Left colon (tissue), 2 donors: ENCODE results near the gene MRPS17. TPM values are rescaled to one million over a fixed set of nuclear protein-coding genes. Genes with fewer than 3 reads are reported as not detected.
A peak's percentile ranks its signal among the peaks of the same experiment; 100 is the strongest.

Experiments used
- ATAC-seq: fragments of 200-7000 bp; cut with Tn5 transposase; one replicate; pipeline ENCODE4 v1.9.1; 2020; ENCODE audit warnings: mild to moderate bottlenecking, moderate library complexity
- DNase-seq, 2 donors: peaks; one replicate each; pipeline ENCODE4 v3.0.0-alpha.2; 2020
- intact Hi-C, 2 donors: fragments of 100-400 bp; cut with DNase I in 1 of 2; cut with micrococcal nuclease in 1 of 2; formaldehyde crosslinking; loops; one replicate each; pipeline versions ENCODE4 v1.11.2 to v1.14.0; 2022; cut with DNase I, micrococcal nuclease
- total RNA-seq, 2 donors: library from RNA; stranded (reverse); fragmentation: NEBNext Ultra II Directional; extraction: Animal tissue kit (Norgen Biotek cat#: 25700); gene quantifications; one replicate each; pipeline ENCODE4 v1.2.1, GENCODE V29; 2021
- donor health status: DM: no; HTN: no; CAD: no.
- donor health status: DM: yes; HTN: yes; CAD: no.

The MRPS17 gene
- total RNA-seq, 2 donors from 2014 or later, result 10.4 to 14.7 TPM

GRCh38 chr7:55965805-55966421, 14.2 kb downstream of the MRPS17 start:
- ATAC-seq, result no peak
- intact Hi-C loops, result no loop called here
- DNase-seq, result peak in 1 of 2 donors; percentile 27

- ATAC-seq (no peak), DNase-seq (no peak)
- intact Hi-C loops, result no loop called here
Observed at GRCh38 chr7:55966851-55967250, 15.2 kb downstream of the MRPS17 start.

GRCh38 chr7:55969391-55969790, 17.7 kb downstream of the MRPS17 start:
- no peak for ATAC-seq
- intact Hi-C loops, result no loop called here
- DNase-seq, result no peak

- ATAC-seq (no peak), DNase-seq (no peak)
- intact Hi-C loops, result no loop called here
Observed at GRCh38 chr7:55970561-55970960, 18.9 kb downstream of the MRPS17 start.

GRCh38 chr7:55970978-55971377, 19.3 kb downstream of the MRPS17 start:
- no peak for ATAC-seq
- intact Hi-C loops, result no loop called here
- no peak for DNase-seq

- DNase-seq, result no peak
- ATAC-seq, result no peak
- intact Hi-C loops, result no loop called here
Observed at GRCh38 chr7:55973747-55974250, 22.1 kb downstream of the MRPS17 start.

GRCh38 chr7:55975988-55976633, 24.4 kb downstream of the MRPS17 start:
- intact Hi-C loops, result no loop called here
- ATAC-seq, result no peak
- no peak for DNase-seq

GRCh38 chr7:55977831-55978230, 26.2 kb downstream of the MRPS17 start:
- no peak for DNase-seq

GRCh38 chr7:55980266-55980665, 28.6 kb downstream of the MRPS17 start:
- DNase-seq (no peak), ATAC-seq (no peak)
- intact Hi-C loops, result no loop called here

More at GRCh38 chr7:55977831-55978230, 26.2 kb downstream of the MRPS17 start:
- intact Hi-C loops, result no loop called here
- no peak for ATAC-seq

- DNase-seq (no peak), ATAC-seq (no peak)
- intact Hi-C loops, result no loop called here
Observed at GRCh38 chr7:55983537-55983936, 31.9 kb downstream of the MRPS17 start.

- DNase-seq (no peak), ATAC-seq (no peak)
- intact Hi-C loops, result no loop called here
Observed at GRCh38 chr7:55992346-55992745, 40.7 kb downstream of the MRPS17 start.

- intact Hi-C loops, result no loop called here
- ATAC-seq (no peak), DNase-seq (no peak)
Observed at GRCh38 chr7:55996856-55997500, 45.3 kb downstream of the MRPS17 start.

GRCh38 chr7:56003749-56004148, 52.1 kb downstream of the MRPS17 start:
- DNase-seq (no peak), ATAC-seq (no peak)
- intact Hi-C loops, result loop anchor here in 1 of 2 donors (10.0 kb wide), 1 partner anchor 71 kb away; no protein-coding TSS in a partner anchor

Other genes with a start within 250 kb of the MRPS17 start
- not detected for gene SEPTIN14, start 89.1 kb upstream of the MRPS17 start, total RNA-seq
- gene ZNF713, start 64.4 kb upstream of the MRPS17 start, total RNA-seq, result 1 to 10 TPM; 1.4 to 2.6 TPM
- gene NIPSNAP2, start 12.7 kb downstream of the MRPS17 start, total RNA-seq, result 10 to 100 TPM; 57.9 to 77.8 TPM
- gene PSPH, start 99.6 kb downstream of the MRPS17 start, total RNA-seq, result 10 to 100 TPM in 1 of 2 donors, 1 to 10 TPM in 1; 8.5 to 10.9 TPM
- 10 to 100 TPM; 65.1 to 76.7 TPM for gene CCT6A, start 99.9 kb downstream of the MRPS17 start, total RNA-seq
- 100 to 1,000 TPM in 1 of 2 donors, 10 to 100 TPM in 1; 96.5 to 100 TPM for gene SUMF2, start 112.4 kb downstream of the MRPS17 start, total RNA-seq
- gene PHKG1, start 141.1 kb downstream of the MRPS17 start, total RNA-seq, result 1 to 10 TPM in 1 of 2 donors, under 1 TPM in 1; 0.67 to 1.5 TPM
- gene CHCHD2, start 154.6 kb downstream of the MRPS17 start, total RNA-seq, result 100 to 1,000 TPM; 294 to 314 TPM
- gene NUPR2, start 164.5 kb downstream of the MRPS17 start, total RNA-seq, result 1 to 10 TPM in 1 of 2 donors, under 1 TPM in 1; 0.95 to 1.4 TPM